Measurements from ENCODE around the gene PRKAG2. TPM values are rescaled to one million over a fixed set of nuclear protein-coding genes. Genes with fewer than 3 reads are reported as not detected.

PRKAG2 gene
- total RNA-seq, 1 experiment from 2014 or later = 28.2 TPM

- no peak for DNase-seq (ENCODE audit: low read depth in 1 of 2, low spot score in 2 of 2)
- peaks cover 15% of the 10 kb centered on the region for H3K4me1 ChIP-seq (replicated peaks)
- no peak overlapping the region for H3K4me3 ChIP-seq
- H3K36me3 ChIP-seq = no peaks in the 10 kb centered on the region
- no peaks in the 10 kb centered on the region for H3K9me3 ChIP-seq (replicated peaks)
- H3K27me3 ChIP-seq (replicated peaks) = no peaks in the 10 kb centered on the region
- no peak overlapping the region for H3K27ac ChIP-seq
These were observed 36.6 kb downstream of the PRKAG2 start for GRCh38 chr7:151840088-151840910.

DNA sequence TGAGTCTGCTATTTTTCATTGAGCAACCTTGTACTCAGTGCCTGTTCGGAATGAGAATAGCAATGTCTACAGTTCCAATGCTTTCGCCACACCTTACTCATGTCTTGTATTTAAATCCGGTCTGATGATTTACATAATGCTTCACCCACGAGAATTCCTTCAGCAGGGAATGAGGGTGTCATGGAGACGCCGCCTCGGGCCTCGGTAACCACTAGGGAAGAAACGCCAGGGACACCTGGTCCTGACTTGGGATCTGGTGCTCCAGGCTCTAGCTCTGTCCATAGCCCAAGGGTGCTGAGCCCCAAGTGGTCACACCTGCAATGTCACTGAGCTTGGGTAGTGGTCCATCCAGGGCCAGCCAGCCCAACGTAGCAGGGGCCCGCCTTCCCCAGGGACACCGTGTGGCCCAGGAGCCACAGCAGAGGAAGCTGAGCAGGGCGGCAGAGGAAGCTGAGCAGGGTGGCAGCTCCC lies 37.4 kb downstream of the PRKAG2 start:
- H3K4me1 ChIP-seq (replicated peaks) = peaks cover 7% of the 10 kb centered on the region
- DNase-seq (ENCODE audit: low read depth in 1 of 2, low spot score in 2 of 2) = no peak
- no peaks in the 10 kb centered on the region for H3K36me3 ChIP-seq
- no peak overlapping the region for H3K27ac ChIP-seq
- H3K4me3 ChIP-seq = no peak overlapping the region
- no peaks in the 10 kb centered on the region for H3K27me3 ChIP-seq (replicated peaks)
- no peaks in the 10 kb centered on the region for H3K9me3 ChIP-seq (replicated peaks)

DNA sequence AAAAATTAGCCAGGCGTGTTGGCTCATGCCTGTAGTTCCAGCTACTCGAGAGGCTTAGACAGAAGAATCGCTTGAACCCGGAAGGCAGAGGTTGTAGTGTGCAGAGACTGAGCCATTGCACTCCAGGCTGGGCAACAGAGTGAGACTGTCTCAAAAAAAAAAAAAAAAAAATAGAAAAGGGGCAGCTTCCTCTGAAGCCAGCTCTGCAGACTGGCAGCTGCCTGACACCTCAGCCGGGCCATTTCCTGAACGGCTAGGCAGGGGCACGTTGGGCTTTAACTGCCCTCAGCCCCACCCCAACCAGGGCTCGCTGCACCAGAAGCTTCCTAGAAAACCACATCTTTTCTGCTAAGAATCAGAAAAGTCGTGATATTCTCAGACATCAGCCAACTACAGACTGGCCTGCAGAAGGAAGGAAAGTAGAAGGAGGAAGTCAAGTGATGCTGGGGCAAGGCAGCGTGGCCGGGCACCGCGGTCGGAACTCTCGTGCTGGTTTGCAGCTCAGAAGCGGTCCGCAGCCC lies 38.0 kb downstream of the PRKAG2 start:
- Histone ChIP-seq H3K27ac (no peak overlapping the region), H3K4me3 (no peak overlapping the region), H3K36me3 (no peaks in the 10 kb centered on the region), H3K9me3 (replicated peaks) (no peaks in the 10 kb centered on the region), H3K27me3 (replicated peaks) (no peaks in the 10 kb centered on the region), H3K4me1 (replicated peaks) (peaks cover 2% of the 10 kb centered on the region; the same call in 1 of the 2 replicates)
- DNase-seq (ENCODE audit: low read depth in 1 of 2, low spot score in 2 of 2) = no peak

- Histone ChIP-seq H3K27ac (no peak overlapping the region), H3K9me3 (replicated peaks) (no peaks in the 10 kb centered on the region), H3K4me1 (replicated peaks) (no peaks in the 10 kb centered on the region), H3K36me3 (no peaks in the 10 kb centered on the region), H3K4me3 (no peak overlapping the region), H3K27me3 (replicated peaks) (no peaks in the 10 kb centered on the region)
- no peak for DNase-seq (ENCODE audit: low read depth in 1 of 2, low spot score in 2 of 2)
These were observed 38.8 kb downstream of the PRKAG2 start for GRCh38 chr7:151838072-151838471.

- H3K4me1 ChIP-seq (replicated peaks) = no peaks in the 10 kb centered on the region
- no peaks in the 10 kb centered on the region for H3K27me3 ChIP-seq (replicated peaks)
- DNase-seq (ENCODE audit: low read depth in 1 of 2, low spot score in 2 of 2) = no peak
These were observed 39.5 kb downstream of the PRKAG2 start for GRCh38 chr7:151837285-151838042.

DNA sequence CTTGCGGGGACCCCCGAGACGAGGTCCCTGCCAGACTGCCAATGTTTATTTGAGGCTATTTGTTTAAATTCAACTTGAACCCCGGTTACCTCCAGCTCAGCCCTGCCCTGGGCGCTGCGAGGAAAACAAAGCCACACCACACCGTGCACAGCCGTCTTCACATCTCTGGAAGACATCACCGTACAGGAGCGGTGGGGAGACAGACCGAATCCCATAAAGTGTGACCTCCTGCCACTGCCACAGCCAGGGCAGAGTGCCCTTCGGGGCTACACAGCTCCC lies 40.0 kb downstream of the PRKAG2 start:
- no peak for DNase-seq (ENCODE audit: low read depth in 1 of 2, low spot score in 2 of 2)
- Histone ChIP-seq H3K4me3 (no peak overlapping the region), H3K36me3 (no peaks in the 10 kb centered on the region), H3K4me1 (replicated peaks) (no peaks in the 10 kb centered on the region), H3K27me3 (replicated peaks) (no peaks in the 10 kb centered on the region), H3K27ac (no peak overlapping the region), H3K9me3 (replicated peaks) (no peaks in the 10 kb centered on the region)

More at GRCh38 chr7:151837285-151838042, 39.5 kb downstream of the PRKAG2 start:
- no peak overlapping the region for H3K27ac ChIP-seq
- H3K9me3 ChIP-seq (replicated peaks) = no peaks in the 10 kb centered on the region
- no peak overlapping the region for H3K4me3 ChIP-seq
- no peaks in the 10 kb centered on the region for H3K36me3 ChIP-seq

DNA sequence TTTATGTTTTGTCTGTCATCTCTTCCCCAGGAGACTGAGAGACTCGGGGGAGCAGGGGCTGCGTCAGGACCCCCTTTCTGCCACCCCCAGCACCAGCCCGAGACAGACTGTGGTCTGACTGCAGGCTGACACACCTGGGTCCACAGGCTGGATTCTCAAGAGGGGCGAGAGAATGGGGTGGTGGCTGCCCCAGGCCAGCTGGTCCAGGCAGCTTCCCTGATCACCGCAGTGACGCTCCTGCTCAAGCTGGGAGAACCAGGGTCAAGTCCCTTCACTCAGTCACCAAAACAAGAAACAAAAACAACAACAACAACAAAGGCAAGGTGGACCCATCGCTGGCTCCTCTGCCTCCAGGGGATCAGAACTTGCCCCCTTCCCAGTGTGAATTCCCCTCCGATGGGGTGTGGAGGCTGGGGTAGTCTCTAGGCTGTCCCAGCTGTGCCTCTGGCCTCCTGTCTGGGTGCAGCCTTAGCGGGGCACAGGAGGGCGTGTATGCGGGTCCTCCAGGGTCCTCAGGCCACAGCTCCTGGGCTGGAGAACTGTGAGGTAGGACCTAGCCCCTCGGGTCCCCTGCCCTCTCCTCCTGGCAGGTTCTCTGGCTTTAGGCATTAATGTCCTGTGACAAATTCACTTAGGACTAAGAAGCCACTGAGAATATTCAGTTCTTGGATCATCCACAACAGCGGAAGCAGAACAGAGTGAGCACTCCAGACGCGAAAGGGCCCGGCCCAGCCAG lies 40.6 kb downstream of the PRKAG2 start:
- no peaks in the 10 kb centered on the region for H3K9me3 ChIP-seq (replicated peaks)
- H3K36me3 ChIP-seq = no peaks in the 10 kb centered on the region
- 0 out of 2 replicates have a peak, but pooled peaks cover under 1% of the 10 kb centered on the region for H3K27me3 ChIP-seq (replicated peaks)
- H3K27ac ChIP-seq = no peak overlapping the region
- H3K4me1 ChIP-seq (replicated peaks) = no peaks in the 10 kb centered on the region
- H3K4me3 ChIP-seq = no peak overlapping the region
- DNase-seq (ENCODE audit: low read depth in 1 of 2, low spot score in 2 of 2) = no peak

GRCh38 chr7:151835636-151836035 lies 41.3 kb downstream of the PRKAG2 start:
- Histone ChIP-seq H3K27me3 (replicated peaks) (0 out of 2 replicates have a peak, but pooled peaks cover 4% of the 10 kb centered on the region), H3K36me3 (no peaks in the 10 kb centered on the region)

DNA sequence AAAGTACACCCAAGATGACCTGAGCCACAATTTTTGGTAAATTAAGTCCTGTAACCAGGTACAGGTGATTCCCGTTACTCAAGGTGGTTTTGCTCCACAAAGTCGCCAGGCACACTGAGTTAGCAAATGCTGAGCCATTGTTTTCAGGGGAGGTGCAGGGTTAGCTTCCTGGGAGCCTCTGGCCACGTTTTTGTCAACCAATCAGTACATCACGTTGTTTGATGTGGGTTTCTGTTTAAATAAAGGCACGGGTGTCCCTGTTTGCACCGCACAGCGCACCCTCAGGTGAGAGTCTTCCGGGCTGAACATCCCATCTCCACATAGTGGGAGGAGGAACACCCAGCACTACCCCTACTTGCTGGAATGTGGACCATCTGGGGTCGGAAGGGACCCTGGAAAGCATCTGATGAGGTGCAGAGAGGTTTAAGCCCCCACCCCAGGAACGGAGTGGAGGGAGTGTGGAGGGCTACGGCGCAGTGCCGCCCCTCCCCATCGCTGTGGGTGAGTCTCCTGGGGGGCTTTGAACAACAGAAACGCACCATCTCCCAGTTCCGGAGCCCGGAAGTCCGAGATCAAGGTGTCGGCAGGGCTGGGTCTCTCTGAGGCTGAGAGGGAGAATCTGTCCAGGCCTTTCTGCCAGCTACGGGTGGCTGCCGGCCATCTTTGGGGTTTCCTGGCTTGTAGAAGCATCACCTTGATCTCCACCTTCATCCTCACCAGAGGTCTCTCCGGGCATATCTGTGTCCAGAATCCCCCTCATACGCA lies 42.5 kb downstream of the PRKAG2 start:
- Histone ChIP-seq H3K27ac (no peak overlapping the region), H3K4me1 (replicated peaks) (no peaks in the 10 kb centered on the region), H3K36me3 (no peaks in the 10 kb centered on the region), H3K9me3 (replicated peaks) (no peaks in the 10 kb centered on the region), H3K4me3 (no peak overlapping the region), H3K27me3 (replicated peaks) (peaks cover 4% of the 10 kb centered on the region; the same call in 1 of the 2 replicates)
- no peak for DNase-seq (ENCODE audit: low read depth in 1 of 2, low spot score in 2 of 2)

More at GRCh38 chr7:151835636-151836035, 41.3 kb downstream of the PRKAG2 start:
- H3K4me1 ChIP-seq (replicated peaks) = no peaks in the 10 kb centered on the region
- no peaks in the 10 kb centered on the region for H3K9me3 ChIP-seq (replicated peaks)
- H3K4me3 ChIP-seq = no peak overlapping the region
- DNase-seq (ENCODE audit: low read depth in 1 of 2, low spot score in 2 of 2) = no peak
- no peak overlapping the region for H3K27ac ChIP-seq

DNA sequence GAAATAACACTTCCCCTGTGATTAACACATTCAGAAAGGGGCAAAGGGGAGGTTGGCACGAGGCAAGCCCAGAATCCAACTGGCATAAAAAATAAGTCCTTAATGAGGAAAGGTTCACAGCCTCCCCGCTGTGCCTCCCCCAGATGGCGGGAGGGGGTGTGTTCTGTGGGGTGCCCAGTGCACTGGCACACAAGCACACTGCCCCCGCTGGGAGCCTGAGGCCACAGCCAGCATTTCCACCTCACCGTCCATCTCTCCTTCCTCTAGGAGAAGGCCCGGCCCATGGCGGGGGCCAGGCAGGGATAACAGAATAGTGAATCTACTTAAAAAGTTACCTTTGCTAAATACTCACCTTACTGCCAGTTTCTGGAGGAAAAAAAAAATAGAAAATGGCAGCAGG lies 43.2 kb downstream of the PRKAG2 start:
- DNase-seq (ENCODE audit: low read depth in 1 of 2, low spot score in 2 of 2) = no peak
- Histone ChIP-seq H3K27ac (no peak overlapping the region), H3K4me1 (replicated peaks) (no peaks in the 10 kb centered on the region), H3K27me3 (replicated peaks) (peaks cover 4% of the 10 kb centered on the region; the same call in 1 of the 2 replicates), H3K4me3 (no peak overlapping the region), H3K9me3 (replicated peaks) (no peaks in the 10 kb centered on the region), H3K36me3 (no peaks in the 10 kb centered on the region)

- H3K27ac ChIP-seq = no peak overlapping the region
These were observed 43.7 kb downstream of the PRKAG2 start for GRCh38 chr7:151833213-151833651.

DNA sequence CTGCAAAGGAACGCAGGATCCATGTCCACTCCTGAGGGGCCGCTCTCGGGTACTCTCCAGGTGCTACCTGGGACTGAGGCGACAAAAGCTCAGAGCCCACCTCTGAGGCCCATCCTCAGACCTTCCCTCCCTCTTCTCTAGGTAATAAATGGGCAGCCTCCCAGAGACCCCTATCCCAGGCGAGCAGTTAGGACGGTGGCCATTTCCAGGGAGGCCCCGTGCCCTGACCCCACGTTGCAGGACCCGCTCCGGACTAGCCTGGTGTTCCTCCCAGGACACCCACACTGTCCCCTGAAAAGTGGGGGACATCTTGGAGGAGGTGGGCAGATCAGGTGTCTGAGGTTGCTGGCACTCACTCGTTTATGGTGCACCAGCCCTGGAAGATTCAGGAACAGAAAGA lies 44.3 kb downstream of the PRKAG2 start:
- no peak overlapping the region for H3K4me3 ChIP-seq
- H3K9me3 ChIP-seq (replicated peaks) = no peaks in the 10 kb centered on the region
- no peaks in the 10 kb centered on the region for H3K36me3 ChIP-seq
- no peak overlapping the region for H3K27ac ChIP-seq
- no peak for DNase-seq (ENCODE audit: low read depth in 1 of 2, low spot score in 2 of 2)
- peaks cover 4% of the 10 kb centered on the region; the same call in 1 of the 2 replicates for H3K27me3 ChIP-seq (replicated peaks)
- no peaks in the 10 kb centered on the region for H3K4me1 ChIP-seq (replicated peaks)

More at GRCh38 chr7:151833213-151833651, 43.7 kb downstream of the PRKAG2 start:
- no peak overlapping the region for H3K4me3 ChIP-seq
- no peaks in the 10 kb centered on the region for H3K4me1 ChIP-seq (replicated peaks)
- no peaks in the 10 kb centered on the region for H3K9me3 ChIP-seq (replicated peaks)
- no peaks in the 10 kb centered on the region for H3K36me3 ChIP-seq
- peaks cover 4% of the 10 kb centered on the region; the same call in 1 of the 2 replicates for H3K27me3 ChIP-seq (replicated peaks)
- no peak for DNase-seq (ENCODE audit: low read depth in 1 of 2, low spot score in 2 of 2)

DNA sequence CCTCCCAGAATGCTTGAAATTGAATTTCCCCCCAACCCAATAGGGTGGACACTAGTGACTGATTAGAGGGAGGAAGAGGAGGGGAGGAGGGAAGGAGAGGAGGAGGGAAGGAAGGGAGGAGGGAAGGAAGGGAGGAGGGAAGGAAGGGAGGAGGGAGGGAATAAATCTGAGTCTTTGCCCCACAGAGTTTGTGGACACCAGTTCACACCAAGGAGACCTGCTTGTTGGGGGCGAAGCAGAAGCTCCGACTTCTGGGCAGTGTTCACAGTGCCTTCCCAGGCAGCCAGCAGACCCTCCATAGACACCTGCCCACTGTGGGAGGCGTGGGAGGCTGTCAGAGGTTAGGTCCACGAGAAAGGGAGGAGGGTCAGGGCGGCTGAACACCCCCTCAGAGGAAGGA lies 44.8 kb downstream of the PRKAG2 start:
- DNase-seq (ENCODE audit: low read depth in 1 of 2, low spot score in 2 of 2) = no peak
- Histone ChIP-seq H3K4me1 (replicated peaks) (no peaks in the 10 kb centered on the region), H3K36me3 (no peaks in the 10 kb centered on the region), H3K4me3 (no peak overlapping the region), H3K27me3 (replicated peaks) (peaks cover 4% of the 10 kb centered on the region; the same call in 1 of the 2 replicates), H3K9me3 (replicated peaks) (no peaks in the 10 kb centered on the region), H3K27ac (no peak overlapping the region)
